PC-9 (cell line): ENCODE measurements around the gene XCL2. TPM values are rescaled to one million over a fixed set of nuclear protein-coding genes. Genes with fewer than 3 reads are reported as not detected.

Source experiments
- BruUV-seq: library from RNA; stranded (reverse); fragments of 400-500 nt; replicated peaks from 2 replicates; lab custom pipeline; 2021; lab: Mats Ljungman, UMichigan
- CTCF ChIA-PET: fragments of 300-600 bp; sonication (Branson Sonifier 250); formaldehyde crosslinking; loops from one replicate; lab custom pipeline; 2022; ENCODE audit warnings: antibody characterized with exemption; lab: Charles Lee
- POLR2A ChIA-PET: fragments of 300-600 bp; sonication (Branson Sonifier 250); formaldehyde crosslinking; loops from one replicate; lab custom pipeline; 2022; ENCODE audit warnings: antibody characterized with exemption; ENCODE audit not compliant: unreplicated experiment; lab: Charles Lee
- DNase-seq, 2 experiments: peaks; one replicate each; pipeline versions ENCODE4 v3.0.0 to v3.0.0-alpha.2; 2015 to 2022; ENCODE audit warnings: mixed read lengths in 1 of 2
- H2AFZ ChIP-seq: fragments of 200-600 bp; sonication (generic); 2 replicates; pipeline ENCODE4 v1.8.1; 2017; ENCODE audit warnings: antibody characterized with exemption
- H3F3A ChIP-seq: fragments of 200-600 bp; sonication (generic); 2 replicates; pipeline ENCODE4 v1.8.1; 2017; ENCODE audit warnings: antibody characterized with exemption, mild to moderate bottlenecking, low read depth; ENCODE audit not compliant: insufficient read depth
- H3K27ac ChIP-seq: fragments of 200-600 bp; sonication (generic); 2 replicates; pipeline ENCODE4 v1.6.1; 2016; ENCODE audit warnings: mixed run types
- H3K27me3 ChIP-seq: fragments of 200-600 bp; sonication (generic); 2 replicates; pipeline ENCODE4 v1.6.1; 2016; ENCODE audit warnings: low read depth, mixed run types; ENCODE audit not compliant: insufficient read depth
- H3K36me3 ChIP-seq: fragments of 200-600 bp; sonication (generic); 2 replicates; pipeline ENCODE4 v1.6.1; 2016; ENCODE audit warnings: low read depth, mixed run types
- H3K4me1 ChIP-seq: fragments of 200-600 bp; sonication (generic); replicated peaks from 2 replicates; pipeline ENCODE4 v1.6.1; 2016; ENCODE audit warnings: mixed run types; ENCODE audit not compliant: insufficient read depth
- H3K4me2 ChIP-seq: fragments of 200-600 bp; sonication (generic); 2 replicates; pipeline ENCODE4 v1.6.1; 2017; ENCODE audit warnings: mixed run types
- H3K4me3 ChIP-seq: fragments of 200-600 bp; sonication (generic); 2 replicates; pipeline ENCODE4 v1.6.1; 2016; ENCODE audit warnings: mixed run types
- H3K79me2 ChIP-seq: fragments of 200-600 bp; sonication (generic); 2 replicates; pipeline ENCODE4 v1.6.1; 2017; ENCODE audit warnings: low read depth, mixed run types
- H3K9me2 ChIP-seq: fragments of 200-600 bp; sonication (generic); 2 replicates; pipeline ENCODE4 v1.8.1; 2017; ENCODE audit warnings: mild to moderate bottlenecking; ENCODE audit not compliant: insufficient read depth
- H3K9me3 ChIP-seq: fragments of 200-600 bp; sonication (generic); 2 replicates; pipeline ENCODE4 v1.8.1; 2016; ENCODE audit warnings: low read depth; ENCODE audit not compliant: insufficient read depth
- H4K20me1 ChIP-seq: fragments of 200-600 bp; sonication (generic); 2 replicates; pipeline ENCODE4 v1.8.1; 2017; ENCODE audit not compliant: insufficient read depth
- CTCF ChIP-seq: fragments of 200-600 bp; sonication (generic); conservative IDR thresholded peaks from 2 replicates; pipeline ENCODE4 v1.6.1; 2017; ENCODE audit warnings: mixed run types, antibody characterized with exemption, mild to moderate bottlenecking, moderate library complexity
- EZH2 ChIP-seq: fragments of 200-600 bp; sonication (generic); IDR thresholded peaks from 2 replicates; pipeline ENCODE4 v1.8.0; 2017; ENCODE audit warnings: antibody characterized with exemption, low read depth
- intact Hi-C: fragments of 100-400 bp; cut with micrococcal nuclease; formaldehyde crosslinking; loops from one replicate; pipeline ENCODE4 v1.10.0; 2022; ENCODE audit not compliant: unreplicated experiment
- total RNA-seq: library from RNA; stranded (reverse); gene quantifications from 2 replicates; pipeline ENCODE4 v1.2.3, GENCODE V29; 2021

Gene XCL2
- total RNA-seq, 1 experiment from 2014 or later = not detected

- POLR2A ChIA-PET = no interaction called here
- CTCF ChIA-PET = no interaction called here
- H2AFZ ChIP-seq = no peak overlapping the region
- no peak for DNase-seq
- no peaks in the 10 kb centered on the region for H3K36me3 ChIP-seq
- no peak overlapping the region for H3K27ac ChIP-seq
- H3K9me2 ChIP-seq = no peaks in the 10 kb centered on the region
- H3K9me3 ChIP-seq = no peaks in the 10 kb centered on the region
- BruUV-seq = no TSS peak
- H3F3A ChIP-seq = no peaks in the 10 kb centered on the region
- H3K4me3 ChIP-seq = no peak overlapping the region
- H3K4me2 ChIP-seq = no peak overlapping the region
- intact Hi-C loops = loop anchor here (5.0 kb wide), 1 partner anchor 54 kb away; no protein-coding TSS in a partner anchor
- no peak for TF ChIP-seq CTCF
- TF ChIP-seq EZH2 = no peak
- H4K20me1 ChIP-seq = no peaks in the 10 kb centered on the region
- no peaks in the 10 kb centered on the region for H3K79me2 ChIP-seq
- no peaks in the 10 kb centered on the region for H3K27me3 ChIP-seq
- no peaks in the 10 kb centered on the region for H3K4me1 ChIP-seq
These were observed 22.3 kb downstream of the XCL2 start for GRCh38 chr1:168521401-168522000.

GRCh38 chr1:168520832-168521231 lies 23.0 kb downstream of the XCL2 start:
- Histone ChIP-seq H3K79me2 (no peaks in the 10 kb centered on the region), H4K20me1 (no peaks in the 10 kb centered on the region), H3K9me2 (no peaks in the 10 kb centered on the region), H3K4me3 (no peak overlapping the region), H2AFZ (no peak overlapping the region), H3K36me3 (no peaks in the 10 kb centered on the region), H3F3A (no peaks in the 10 kb centered on the region), H3K4me2 (no peak overlapping the region), H3K27me3 (no peaks in the 10 kb centered on the region), H3K27ac (no peak overlapping the region), H3K4me1 (no peaks in the 10 kb centered on the region), H3K9me3 (no peaks in the 10 kb centered on the region)
- DNase-seq = no peak
- no peak for TF ChIP-seq CTCF
- no peak for TF ChIP-seq EZH2
- BruUV-seq = no TSS peak
- POLR2A ChIA-PET = no interaction called here
- intact Hi-C loops = loop anchor here (5.0 kb wide), 1 partner anchor 54 kb away; no protein-coding TSS in a partner anchor
- CTCF ChIA-PET = no interaction called here

GRCh38 chr1:168520052-168520751 lies 23.6 kb downstream of the XCL2 start:
- no TSS peak for BruUV-seq
- ChIA-PET CTCF (no interaction called here), POLR2A (no interaction called here)
- DNase-seq = no peak
- no peaks in the 10 kb centered on the region for H4K20me1 ChIP-seq
- no peaks in the 10 kb centered on the region for H3K27me3 ChIP-seq
- H2AFZ ChIP-seq = no peak overlapping the region
- H3F3A ChIP-seq = no peaks in the 10 kb centered on the region
- no peak overlapping the region for H3K4me3 ChIP-seq
- no peaks in the 10 kb centered on the region for H3K9me2 ChIP-seq
- H3K79me2 ChIP-seq = no peaks in the 10 kb centered on the region
- intact Hi-C loops = loop anchor here (5.0 kb wide), 1 partner anchor 53 kb away; no protein-coding TSS in a partner anchor
- H3K9me3 ChIP-seq = no peaks in the 10 kb centered on the region
- no peaks in the 10 kb centered on the region for H3K4me1 ChIP-seq
- no peak overlapping the region for H3K4me2 ChIP-seq
- H3K27ac ChIP-seq = no peak overlapping the region
- H3K36me3 ChIP-seq = no peaks in the 10 kb centered on the region
- no peak for TF ChIP-seq CTCF
- no peak for TF ChIP-seq EZH2
